Esophagus (tissue), 2 donors: ENCODE results near the gene SSH2. TPM values are rescaled to one million over a fixed set of nuclear protein-coding genes. Genes with fewer than 3 reads are reported as not detected.

ENCODE experiments used
- H3K27ac ChIP-seq, 2 donors: one replicate each; pipeline ENCODE4 v1.5.1; 2013; ENCODE audit warnings: low read depth in 2 of 2, mild to moderate bottlenecking in 2 of 2, inconsistent platforms in 1 of 2, low read length in 1 of 2, moderate library complexity in 1 of 2
- H3K27me3 ChIP-seq, 2 donors: one replicate each; pipeline ENCODE4 v1.6.1; 2013; ENCODE audit warnings: low read length in 2 of 2, control low read depth in 1 of 2, mild to moderate bottlenecking in 1 of 2; ENCODE audit not compliant: insufficient read depth in 2 of 2, control insufficient read depth in 1 of 2
- H3K36me3 ChIP-seq, 2 donors: one replicate each; pipeline ENCODE4 v1.6.1; 2013; ENCODE audit warnings: low read length in 1 of 2; ENCODE audit not compliant: control insufficient read depth in 2 of 2, insufficient read depth in 2 of 2
- H3K4me1 ChIP-seq, 2 donors: one replicate each; pipeline ENCODE4 v1.6.1; 2013; ENCODE audit warnings: low read length in 1 of 2; ENCODE audit not compliant: control insufficient read depth in 2 of 2, insufficient read depth in 2 of 2
- H3K4me3 ChIP-seq, 2 donors: one replicate each; pipeline ENCODE4 v1.5.1; 2013; ENCODE audit warnings: low read length in 2 of 2, mild to moderate bottlenecking in 2 of 2, low read depth in 1 of 2, moderate library complexity in 1 of 2
- H3K9me3 ChIP-seq, 2 donors: one replicate each; pipeline ENCODE4 v1.6.1; 2013; ENCODE audit warnings: mild to moderate bottlenecking in 2 of 2, low read depth in 1 of 2, low read length in 1 of 2, moderate library complexity in 1 of 2; ENCODE audit not compliant: control insufficient read depth in 2 of 2, insufficient read depth in 1 of 2
- WGBS, 2 donors: extraction: QIAGEN DNeasy Blood & Tissue Kit; methylation state at CpG; one replicate each; pipeline ENCODE4 v1.1.7; 2013; 5-methylcytosine and 5-hydroxymethylcytosine counted together
- polyA plus RNA-seq, 2 donors: library from polyadenylated mRNA; stranded (reverse); fragments of 200-250 nt; gene quantifications; one replicate each; pipeline ENCODE4 v1.2.3, GENCODE V29; 2013
- donor health status: healthy with polysubstance abuse.
- donor health status: Bipolar disorder and iron deficiency.

Gene SSH2
- polyA plus RNA-seq, 2 donors = 9.1 to 15.3 TPM

GRCh38 chr17:29578626-29579485 lies 351.2 kb downstream of the SSH2 start:
- H3K4me1 ChIP-seq = peaks cover 7 to 21% of the 10 kb centered on the region in 2 donors
- no peak overlapping the region for H3K4me3 ChIP-seq
- peaks cover 6 to 63% of the 10 kb centered on the region in 2 donors for H3K36me3 ChIP-seq
- no peaks in the 10 kb centered on the region for H3K9me3 ChIP-seq
- 80 to 86% methylated on average over 14 of the region's 14 CpGs for WGBS, 2 donors
- H3K27me3 ChIP-seq = no peaks in the 10 kb centered on the region
- H3K27ac ChIP-seq = no peak overlapping the region

GRCh38 chr17:29577385-29578211 lies 352.4 kb downstream of the SSH2 start:
- Histone ChIP-seq H3K4me1 (peaks cover 0 to 8% of the 10 kb centered on the region in 2 donors), H3K27me3 (no peaks in the 10 kb centered on the region), H3K27ac (no peak overlapping the region), H3K9me3 (no peaks in the 10 kb centered on the region), H3K36me3 (peaks cover 6 to 58% of the 10 kb centered on the region in 2 donors), H3K4me3 (no peak overlapping the region)
- 58 to 76% methylated on average over 22 of the region's 22 CpGs for WGBS, 2 donors

DNA sequence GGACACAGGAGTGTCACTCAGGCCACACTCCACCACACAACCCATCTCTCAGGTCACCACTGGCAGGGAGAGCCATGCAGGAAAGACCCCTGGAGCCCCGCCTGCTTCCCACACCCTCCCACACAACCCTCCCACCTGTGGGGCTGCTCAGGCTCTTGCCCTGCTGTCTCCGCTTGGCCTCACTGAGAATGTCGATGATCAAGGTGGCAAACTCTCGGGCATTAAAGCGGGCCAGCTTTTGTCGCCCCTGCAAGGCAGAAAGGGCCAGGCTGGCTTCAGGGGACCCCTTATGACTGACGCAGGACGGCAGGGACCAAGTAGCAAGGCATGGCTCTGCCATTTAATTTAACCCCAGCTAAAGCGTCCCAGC lies 353.0 kb downstream of the SSH2 start:
- H3K27ac ChIP-seq = no peak overlapping the region
- peaks cover 2 to 14% of the 10 kb centered on the region in 2 donors for H3K4me1 ChIP-seq
- WGBS, 2 donors = 96 to 97% methylated on average over 9 of the region's 9 CpGs
- no peaks in the 10 kb centered on the region for H3K27me3 ChIP-seq
- H3K4me3 ChIP-seq = no peak overlapping the region
- peaks cover 4 to 57% of the 10 kb centered on the region in 2 donors for H3K36me3 ChIP-seq
- no peaks in the 10 kb centered on the region for H3K9me3 ChIP-seq

DNA sequence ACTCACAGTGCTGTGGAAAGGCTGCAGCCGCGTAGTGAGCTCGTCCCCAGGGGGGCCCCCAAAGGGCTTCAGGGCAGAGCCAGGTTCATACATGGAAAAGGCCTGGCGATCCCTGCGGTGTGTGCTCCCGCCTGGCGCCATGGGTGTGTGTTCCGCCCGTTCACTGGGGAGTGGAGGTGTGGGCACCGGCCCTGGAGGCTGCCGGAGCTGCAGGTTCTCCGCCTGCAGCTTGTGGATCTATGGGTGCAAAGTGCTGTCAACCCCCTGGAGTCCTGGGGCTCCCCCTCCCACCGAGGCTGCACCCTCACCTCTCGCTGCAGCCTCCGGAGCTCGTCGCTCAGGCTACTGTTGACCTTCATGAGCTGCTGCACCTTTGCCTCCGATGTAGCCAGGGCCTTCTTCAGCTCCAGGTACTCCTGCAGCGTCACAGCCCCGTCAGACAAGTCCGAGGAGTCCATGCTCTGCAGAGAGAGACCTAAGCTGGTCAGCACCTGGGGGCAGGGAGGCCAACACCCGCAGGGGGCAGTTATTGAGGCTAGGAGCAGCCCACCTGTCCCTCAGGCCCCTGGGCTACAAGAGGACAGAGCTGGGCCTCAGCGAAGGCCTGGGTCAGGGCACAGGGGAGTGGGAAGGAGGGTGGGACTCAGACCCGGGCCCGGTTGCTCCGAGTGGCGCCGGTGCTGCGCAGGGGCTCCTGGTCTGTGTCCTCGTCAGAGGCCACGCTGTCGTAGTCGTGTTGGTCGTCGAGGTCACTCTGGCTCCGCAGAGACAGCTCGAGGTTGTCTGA lies 353.6 kb downstream of the SSH2 start:
- 86 to 91% methylated on average over 37 of the region's 37 CpGs for WGBS, 2 donors
- Histone ChIP-seq H3K36me3 (peaks cover 8 to 51% of the 10 kb centered on the region in 2 donors), H3K27me3 (no peaks in the 10 kb centered on the region), H3K27ac (no peak overlapping the region), H3K9me3 (no peaks in the 10 kb centered on the region), H3K4me3 (no peak overlapping the region), H3K4me1 (peaks cover 3 to 12% of the 10 kb centered on the region in 2 donors)

Other genes with a start within 250 kb of the SSH2 start
- gene EFCAB5, start 11.4 kb upstream of the SSH2 start, polyA plus RNA-seq = under 1 TPM; 0.02 to 0.24 TPM
- gene NSRP1, start 186.6 kb upstream of the SSH2 start, polyA plus RNA-seq = 10 to 100 TPM; 16.6 to 19.1 TPM